Measurements from ENCODE around the gene SLC35F1.

DNA sequence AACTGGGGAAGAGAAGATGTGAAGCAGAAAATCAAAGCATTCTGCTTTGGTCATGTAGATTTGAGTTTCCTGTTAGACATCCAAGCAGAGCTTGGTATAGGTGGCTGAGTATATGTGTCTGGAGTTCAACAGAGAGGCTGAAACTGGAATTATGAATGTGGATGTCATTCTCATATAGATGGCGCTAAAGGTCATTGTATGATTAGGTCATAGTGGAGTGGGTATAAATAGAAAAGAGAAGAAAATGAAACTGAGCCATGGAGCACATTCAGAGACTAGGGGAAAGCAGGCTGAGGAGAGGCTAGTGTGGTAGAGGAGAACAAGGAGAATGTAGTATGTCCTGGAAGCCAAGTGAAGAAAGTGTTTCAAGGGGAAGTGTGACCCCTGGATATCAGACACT, 345.4 kb downstream of the SLC35F1 start:
- TF ChIP-seq, protein P1, sequence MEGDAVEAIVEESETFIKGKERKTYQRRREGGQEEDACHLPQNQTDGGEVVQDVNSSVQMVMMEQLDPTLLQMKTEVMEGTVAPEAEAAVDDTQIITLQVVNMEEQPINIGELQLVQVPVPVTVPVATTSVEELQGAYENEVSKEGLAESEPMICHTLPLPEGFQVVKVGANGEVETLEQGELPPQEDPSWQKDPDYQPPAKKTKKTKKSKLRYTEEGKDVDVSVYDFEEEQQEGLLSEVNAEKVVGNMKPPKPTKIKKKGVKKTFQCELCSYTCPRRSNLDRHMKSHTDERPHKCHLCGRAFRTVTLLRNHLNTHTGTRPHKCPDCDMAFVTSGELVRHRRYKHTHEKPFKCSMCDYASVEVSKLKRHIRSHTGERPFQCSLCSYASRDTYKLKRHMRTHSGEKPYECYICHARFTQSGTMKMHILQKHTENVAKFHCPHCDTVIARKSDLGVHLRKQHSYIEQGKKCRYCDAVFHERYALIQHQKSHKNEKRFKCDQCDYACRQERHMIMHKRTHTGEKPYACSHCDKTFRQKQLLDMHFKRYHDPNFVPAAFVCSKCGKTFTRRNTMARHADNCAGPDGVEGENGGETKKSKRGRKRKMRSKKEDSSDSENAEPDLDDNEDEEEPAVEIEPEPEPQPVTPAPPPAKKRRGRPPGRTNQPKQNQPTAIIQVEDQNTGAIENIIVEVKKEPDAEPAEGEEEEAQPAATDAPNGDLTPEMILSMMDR (IDR thresholded peaks at IDR 0.05) = no peak
- no peak for TF ChIP-seq POLR2A (IDR thresholded peaks at IDR 0.05)
